A673 (cell line): Measurements from ENCODE around the gene TMA7B.

ENCODE experiments used
- EZH2 ChIP-seq: fragments of 200-600 bp; sonication (generic); IDR thresholded peaks from 2 replicates; pipeline ENCODE4 v1.6.1; 2017; ENCODE audit warnings: borderline replicate concordance, low read depth, mild to moderate bottlenecking, mixed read lengths, antibody characterized with exemption, low read length; ENCODE audit not compliant: poor library complexity, severe bottlenecking
- TF ChIP-seq, protein P1 (sequence below): fragments of 300-800, 200-600 bp; sonication (generic); conservative IDR thresholded peaks from 2 replicates; pipeline ENCODE4 v1.5.1; 2017; ENCODE audit warnings: low read depth, mild to moderate bottlenecking, antibody characterized with exemption, low read length, moderate library complexity, mixed read lengths

DNA sequence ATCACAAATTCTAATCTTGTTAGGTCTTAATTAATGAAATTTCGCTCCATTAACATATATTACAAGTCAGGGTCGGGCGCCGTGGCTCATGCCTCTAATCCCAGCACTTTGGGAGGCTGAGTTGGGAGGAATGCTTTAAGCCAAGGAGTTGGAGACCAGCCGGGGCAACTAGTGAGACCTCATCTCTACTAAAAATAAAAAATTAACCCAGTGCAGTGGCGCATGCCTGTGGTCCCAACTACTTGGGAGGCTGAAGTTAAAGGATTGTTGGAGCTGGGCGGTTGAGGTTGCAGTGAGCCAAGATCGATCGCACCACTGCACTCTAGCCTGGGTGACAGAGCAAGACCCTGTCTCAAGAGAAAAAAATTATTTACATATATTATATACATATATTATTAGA lies 1.9 kb downstream of the TMA7B start:
- TF ChIP-seq, protein P1, sequence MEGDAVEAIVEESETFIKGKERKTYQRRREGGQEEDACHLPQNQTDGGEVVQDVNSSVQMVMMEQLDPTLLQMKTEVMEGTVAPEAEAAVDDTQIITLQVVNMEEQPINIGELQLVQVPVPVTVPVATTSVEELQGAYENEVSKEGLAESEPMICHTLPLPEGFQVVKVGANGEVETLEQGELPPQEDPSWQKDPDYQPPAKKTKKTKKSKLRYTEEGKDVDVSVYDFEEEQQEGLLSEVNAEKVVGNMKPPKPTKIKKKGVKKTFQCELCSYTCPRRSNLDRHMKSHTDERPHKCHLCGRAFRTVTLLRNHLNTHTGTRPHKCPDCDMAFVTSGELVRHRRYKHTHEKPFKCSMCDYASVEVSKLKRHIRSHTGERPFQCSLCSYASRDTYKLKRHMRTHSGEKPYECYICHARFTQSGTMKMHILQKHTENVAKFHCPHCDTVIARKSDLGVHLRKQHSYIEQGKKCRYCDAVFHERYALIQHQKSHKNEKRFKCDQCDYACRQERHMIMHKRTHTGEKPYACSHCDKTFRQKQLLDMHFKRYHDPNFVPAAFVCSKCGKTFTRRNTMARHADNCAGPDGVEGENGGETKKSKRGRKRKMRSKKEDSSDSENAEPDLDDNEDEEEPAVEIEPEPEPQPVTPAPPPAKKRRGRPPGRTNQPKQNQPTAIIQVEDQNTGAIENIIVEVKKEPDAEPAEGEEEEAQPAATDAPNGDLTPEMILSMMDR = no peak
- no peak for TF ChIP-seq EZH2
